T-helper 2 cell treated with Interferon-gamma antibody and Interleukin-4, amounts not matched to agents 100 ng/mL and 5 ng/mL, for 36 hours (primary cell): ENCODE results near the gene WLS. TPM values are rescaled to one million over a fixed set of nuclear protein-coding genes. Genes with fewer than 3 reads are reported as not detected.

Source experiments
- intact Hi-C: fragments of 100-400 bp; cut with micrococcal nuclease; formaldehyde crosslinking; loops from one replicate; pipeline ENCODE4 v1.15.1; 2023
- total RNA-seq: library from RNA; stranded (reverse); gene quantifications from 2 replicates; pipeline ENCODE4 v1.2.3, GENCODE V29; 2022

WLS gene
- total RNA-seq, 1 donor from 2014 or later = not detected

GRCh38 chr1:68228851-68229250, 3.5 kb downstream of the WLS start:
- intact Hi-C loops = no loop called here

DNA sequence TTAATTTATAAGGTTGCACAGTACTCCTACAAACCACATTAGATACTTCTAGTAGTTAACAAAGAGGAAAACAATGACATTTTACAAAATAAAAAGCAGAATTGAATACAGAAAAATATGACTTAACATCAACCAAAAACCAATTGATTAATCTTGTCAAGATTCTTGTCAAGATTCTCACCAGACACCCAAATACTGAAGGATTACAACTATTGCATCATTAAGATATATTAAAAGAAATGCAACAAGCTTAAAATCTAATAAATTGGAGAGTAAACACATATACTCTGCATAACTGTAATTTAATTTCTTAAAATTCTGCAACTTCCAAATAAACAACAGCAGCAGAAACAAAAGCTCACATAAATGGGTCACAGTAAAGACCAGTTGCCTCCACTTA, 4.7 kb downstream of the WLS start:
- intact Hi-C loops = no loop called here

DNA sequence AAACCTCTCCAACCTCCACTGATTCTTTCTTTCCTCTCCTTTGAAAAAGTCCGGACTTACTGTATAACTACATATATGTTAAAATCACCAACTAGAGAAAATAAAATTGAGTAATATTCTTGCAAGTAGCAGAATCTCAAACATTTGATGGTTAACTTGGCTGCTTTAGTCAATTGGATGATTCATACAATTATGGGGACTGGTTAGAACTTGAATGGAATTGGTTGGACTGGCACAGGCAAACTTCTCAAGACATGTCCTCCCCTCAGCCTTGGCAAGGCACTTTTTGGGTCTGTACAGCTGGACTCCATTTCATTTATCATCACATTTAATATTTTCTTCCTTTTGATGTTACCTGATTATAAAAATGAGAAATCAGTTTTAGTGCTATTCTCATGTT, 6.5 kb downstream of the WLS start:
- intact Hi-C loops = no loop called here

DNA sequence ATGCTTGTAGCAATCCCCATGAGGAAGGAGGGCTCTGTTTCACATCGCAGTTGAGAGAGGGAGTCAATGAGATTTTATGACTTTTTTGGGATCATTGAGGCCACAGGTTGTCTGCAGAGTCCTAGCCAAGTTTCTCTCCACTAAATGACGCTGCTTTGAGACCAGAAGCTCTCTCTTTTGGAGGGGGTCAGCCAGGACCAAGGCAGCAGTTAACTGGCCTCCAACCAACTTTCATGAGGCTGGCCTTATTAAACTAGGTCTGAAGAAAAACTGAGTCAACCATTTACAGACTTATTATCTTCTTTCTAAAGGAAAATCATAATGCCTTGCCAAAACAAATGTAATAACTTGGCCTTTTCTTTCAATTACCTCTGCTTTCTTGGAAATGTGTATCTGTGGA, 8.6 kb downstream of the WLS start:
- intact Hi-C loops = no loop called here

- intact Hi-C loops = no loop called here
Measured at GRCh38 chr1:68221980-68222373, 10.3 kb downstream of the WLS start.

DNA sequence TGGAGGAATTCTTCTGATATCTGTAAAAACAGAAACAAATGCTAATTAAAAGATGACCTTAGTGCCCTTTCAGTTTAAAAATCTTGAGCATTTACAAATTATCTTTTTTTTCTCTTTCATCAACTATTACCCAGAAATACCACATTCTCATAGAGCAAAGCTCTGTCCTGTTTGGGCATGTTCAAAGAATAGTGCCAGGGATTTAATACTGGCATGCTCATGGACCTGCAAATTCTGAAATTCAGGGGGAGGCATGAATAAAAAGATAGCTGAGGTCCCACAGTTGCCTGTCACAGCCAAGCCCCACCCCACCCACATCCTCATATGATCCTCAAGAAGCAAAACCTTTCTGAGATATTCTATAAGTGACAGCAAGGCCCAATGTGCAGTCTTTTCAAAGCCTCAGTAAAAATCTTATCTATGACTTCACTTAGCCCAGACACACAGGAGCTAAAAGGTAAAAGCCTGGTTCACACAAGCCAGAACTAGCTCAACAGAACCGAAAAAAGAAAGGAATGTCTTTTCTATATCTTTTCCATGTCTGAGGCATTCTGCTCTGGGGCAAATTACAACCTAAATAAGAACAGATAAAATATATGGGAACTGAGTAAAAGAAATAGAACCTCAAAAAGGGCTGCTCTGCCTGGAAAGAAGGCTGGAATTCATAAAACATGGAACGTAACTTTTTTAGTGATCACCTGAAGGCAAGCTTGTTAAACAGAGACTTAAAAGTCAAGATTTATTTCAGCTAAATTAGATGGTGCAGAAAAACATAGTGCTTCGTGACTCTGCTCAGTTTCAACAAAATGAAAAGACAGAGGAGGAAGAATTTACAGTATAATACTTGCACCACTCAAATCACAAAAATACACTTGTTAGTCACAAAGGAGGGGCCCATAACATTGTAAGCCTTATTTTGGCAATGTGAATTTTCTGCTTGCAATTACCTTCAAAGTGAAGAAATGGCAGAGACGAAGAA, 11.0 kb downstream of the WLS start:
- intact Hi-C loops = no loop called here

- intact Hi-C loops = no loop called here
Measured at GRCh38 chr1:68220420-68220819, 11.9 kb downstream of the WLS start.

- intact Hi-C loops = no loop called here
Measured at GRCh38 chr1:68218490-68218889, 13.8 kb downstream of the WLS start.

DNA sequence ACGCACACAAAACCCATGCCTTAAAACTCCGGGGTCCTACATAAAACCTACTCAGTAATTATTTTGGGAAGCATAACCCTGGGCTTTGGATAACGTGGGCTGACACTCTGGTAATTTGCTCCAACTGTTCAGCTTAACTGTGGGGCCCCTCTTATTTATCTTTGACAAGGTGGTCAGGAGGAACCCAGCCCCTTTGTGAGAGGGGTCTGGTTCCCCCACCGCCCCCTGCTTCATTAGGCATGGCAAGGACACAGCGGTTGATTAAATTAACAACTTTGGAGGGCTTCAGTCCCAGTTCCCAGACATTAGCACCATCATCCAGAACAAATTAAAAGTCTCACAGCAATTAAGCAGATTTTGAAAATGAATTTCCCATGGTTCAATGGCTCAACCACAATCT, 14.7 kb downstream of the WLS start:
- intact Hi-C loops = no loop called here

GRCh38 chr1:68217060-68217554, 15.2 kb downstream of the WLS start:
- intact Hi-C loops = no loop called here

GRCh38 chr1:68216089-68216772, 16.1 kb downstream of the WLS start:
- intact Hi-C loops = no loop called here

DNA sequence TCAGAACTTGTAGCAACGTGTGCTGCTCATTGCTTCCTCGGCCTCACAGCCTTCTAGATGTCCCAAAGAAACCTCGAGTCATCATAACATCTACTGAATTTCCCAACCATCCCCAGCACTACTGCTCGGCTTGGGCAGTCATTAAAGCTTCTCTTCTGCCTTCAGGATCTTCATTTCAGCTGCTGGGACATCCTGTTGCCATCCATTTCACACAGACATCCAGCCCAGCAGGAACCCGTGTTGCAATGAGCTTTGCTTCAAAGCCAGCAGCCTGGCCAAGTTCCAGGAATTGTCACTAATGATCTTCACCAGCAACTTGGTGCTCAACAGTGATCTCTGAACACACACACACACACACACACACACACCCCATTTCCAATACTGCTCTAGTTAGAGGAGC, 18.5 kb downstream of the WLS start:
- intact Hi-C loops = no loop called here

- intact Hi-C loops = no loop called here
Measured at GRCh38 chr1:68211761-68212380, 20.5 kb downstream of the WLS start.

GRCh38 chr1:68210829-68211228, 21.5 kb downstream of the WLS start:
- intact Hi-C loops = no loop called here

DNA sequence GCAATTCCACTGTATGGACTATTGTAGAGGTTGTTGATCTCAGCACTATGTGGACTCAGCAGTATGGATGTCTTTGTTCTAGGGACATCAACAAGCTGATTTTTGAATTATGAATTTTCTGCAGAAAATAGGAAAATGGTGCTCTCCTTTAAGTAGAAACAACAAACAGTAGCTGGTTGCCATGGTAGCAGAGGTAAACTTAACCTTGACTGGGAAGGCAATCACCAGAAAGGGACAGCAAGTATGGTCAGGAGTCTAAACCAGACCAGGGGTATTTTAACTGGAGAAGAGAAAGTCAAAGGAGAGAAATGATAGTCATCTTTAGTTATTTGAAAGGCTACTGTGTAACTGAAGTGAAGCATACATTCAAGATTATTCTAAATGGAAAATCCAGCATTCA, 22.3 kb downstream of the WLS start:
- intact Hi-C loops = no loop called here

DNA sequence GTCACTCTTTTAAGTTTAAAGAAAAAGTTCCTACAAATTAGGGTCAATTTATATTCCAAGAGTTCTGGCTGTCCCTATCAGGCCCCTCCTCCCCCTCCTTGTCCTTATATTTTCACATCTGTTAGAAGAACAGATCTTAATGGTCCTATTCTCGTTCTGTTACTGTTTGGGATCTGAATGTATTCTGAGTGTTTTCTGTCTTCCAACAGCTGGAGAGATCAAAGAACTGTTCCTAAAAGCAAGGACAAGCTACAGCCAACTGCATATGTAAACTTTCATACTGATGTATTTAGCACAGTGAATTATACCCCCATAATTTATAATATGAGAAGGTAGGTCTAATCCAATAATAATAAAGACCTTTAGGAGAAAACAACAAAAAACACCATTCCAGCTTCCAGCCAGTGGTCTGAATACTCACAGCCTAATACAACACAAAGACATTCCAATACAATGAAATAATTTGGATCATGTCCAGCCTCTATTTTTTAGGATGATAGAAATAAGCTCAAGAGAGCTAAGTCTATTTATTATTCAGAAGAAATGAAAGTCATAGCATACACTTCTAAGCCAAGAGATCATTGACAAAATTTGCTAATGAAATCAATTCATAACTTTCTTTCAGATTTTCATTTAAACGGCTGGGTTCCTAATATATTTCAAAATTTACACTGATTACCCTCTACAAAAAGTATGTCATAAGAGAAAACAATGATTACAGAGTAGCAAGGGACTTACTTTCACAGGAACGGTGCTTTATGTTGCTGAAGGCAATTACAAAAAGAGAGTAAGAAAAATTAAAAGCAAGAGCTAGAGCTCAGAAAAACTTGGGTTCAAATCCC, 25.3 kb downstream of the WLS start:
- intact Hi-C loops = no loop called here

- intact Hi-C loops = no loop called here
Measured at GRCh38 chr1:68205794-68206358, 26.4 kb downstream of the WLS start.

DNA sequence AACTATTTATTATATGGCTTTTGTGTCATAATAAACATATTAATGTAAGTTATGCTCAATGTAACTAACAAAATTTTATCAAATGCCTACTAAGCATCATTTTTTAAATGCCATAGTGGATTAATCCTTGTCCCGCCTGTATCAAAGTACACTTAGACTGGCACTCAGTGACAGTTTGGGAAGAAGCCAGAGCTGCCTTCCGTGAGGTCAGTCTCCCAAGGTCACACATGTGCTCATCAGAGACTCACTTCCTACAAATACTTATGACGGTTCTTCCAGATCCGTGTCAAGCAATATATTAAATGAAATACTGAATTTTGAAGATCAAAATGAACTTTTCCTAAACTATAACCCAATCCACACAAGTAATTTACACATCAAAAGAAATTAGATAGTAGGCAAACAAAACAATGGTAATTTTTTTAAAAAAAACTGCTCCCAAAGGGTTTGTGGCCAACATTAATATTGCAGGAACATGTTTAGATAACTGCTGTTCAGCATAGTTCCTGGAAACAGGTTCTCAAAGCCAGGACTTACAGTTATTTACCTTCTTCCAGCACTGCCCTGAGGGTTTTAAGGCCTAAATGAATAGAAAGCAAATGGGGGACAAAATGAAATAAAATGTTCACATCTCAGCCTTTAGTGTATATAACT, 27.2 kb downstream of the WLS start:
- intact Hi-C loops = no loop called here

GRCh38 chr1:68202239-68202832, 30.0 kb downstream of the WLS start:
- intact Hi-C loops = no loop called here
